Activated CD4-positive, alpha-beta T cell treated with anti-CD3 and anti-CD28 coated beads, Interleukin-2, amount 50 U/mL, for 4 hours (primary cell): Measurements from ENCODE around the gene FLCN.
A peak's percentile ranks its signal among the peaks of the same experiment; 100 is the strongest.
"Not testable (repeated sequence)": the region's sequence is repeated elsewhere in the genome, so short reads cannot be mapped to it uniquely, and the experiment has no call there.

ENCODE experiments used
- DNase-seq, 2 experiments: peaks; one replicate each; pipeline ENCODE4 v3.0.0-alpha.2; 2020

Gene FLCN

GRCh38 chr17:17237026-17237799 lies at the start of gene FLCN:
Gene FLCN, minus strand, starts transcription at chr17:17237168. Its CDS starts 9,031 bp downstream, at chr17:17228137.
- peak; percentile 90 for DNase-seq

GRCh38 chr17:17285951-17286350 lies 49.0 kb upstream of the FLCN start:
- DNase-seq = no peak

DNA sequence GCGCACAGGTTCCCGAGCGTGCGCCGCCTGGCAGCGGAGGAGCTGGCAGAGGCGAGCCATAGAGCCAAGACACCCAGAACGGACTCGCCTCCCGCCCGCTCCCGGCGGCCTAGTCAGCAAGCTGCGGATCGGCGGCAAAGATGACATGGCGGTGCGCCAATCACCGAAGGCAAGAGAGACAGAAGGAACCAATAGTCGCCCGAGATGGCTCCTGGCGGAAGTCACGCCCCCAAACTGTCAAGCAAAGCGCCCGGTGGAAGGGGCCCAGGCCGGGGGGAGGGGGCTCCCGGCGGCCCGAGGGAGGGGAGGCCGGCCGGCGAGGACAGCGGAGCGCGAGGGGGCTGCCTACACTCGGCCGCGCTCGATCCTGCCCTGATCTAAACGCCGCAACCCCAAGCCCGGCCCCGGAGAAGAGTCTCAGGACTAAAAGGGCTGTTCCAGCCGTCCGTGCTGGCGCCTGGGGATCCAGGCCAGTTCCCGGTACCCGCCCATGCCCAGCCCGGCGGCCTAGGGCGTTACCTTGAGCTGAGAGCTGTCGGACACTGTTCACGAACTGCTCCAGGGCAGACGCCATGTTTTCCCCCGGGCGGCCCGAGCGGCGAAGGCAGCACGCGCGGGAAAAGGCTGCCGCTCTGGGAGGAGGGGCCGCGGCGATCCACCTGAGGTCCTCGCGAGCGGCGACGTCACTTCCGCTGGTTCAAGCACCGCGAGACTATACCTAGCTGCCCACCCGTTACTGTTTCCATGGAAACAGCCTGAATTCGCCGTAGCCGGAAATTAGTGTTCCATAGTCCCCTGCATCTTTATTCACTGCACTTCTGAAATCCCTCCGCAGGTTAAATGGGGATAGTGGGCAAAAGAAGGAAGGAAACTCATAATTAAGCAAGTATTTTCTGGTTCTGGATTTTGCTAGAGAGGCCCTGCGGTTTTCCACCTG lies 43.9 kb upstream of the FLCN start, which contains the start of gene COPS3:
Gene COPS3 (minus strand): TSS at position 634 of the 937 bp plus-strand sequence. CDS start 60 bp downstream, at position 574.
- peak; percentile 96 to 97 for DNase-seq

DNA sequence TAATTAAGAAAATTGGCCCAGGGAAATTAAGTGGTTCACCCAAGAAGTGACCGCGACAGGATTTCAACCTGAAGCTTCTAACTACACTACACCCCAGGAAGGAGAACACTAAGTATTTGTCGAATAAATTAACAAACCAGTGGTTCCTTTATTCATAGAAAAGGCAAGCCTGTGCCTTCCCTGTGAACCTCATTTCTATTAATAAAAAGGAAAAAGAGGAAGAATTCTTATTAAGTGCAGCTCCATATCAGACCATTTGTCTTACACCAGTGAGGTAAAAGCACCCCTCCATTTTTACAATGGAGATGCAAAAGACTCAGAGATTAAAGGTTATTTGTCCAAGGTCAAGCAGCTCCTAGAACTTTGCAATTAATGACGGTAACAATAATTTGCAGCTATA lies 42.3 kb upstream of the FLCN start:
- no peak for DNase-seq

DNA sequence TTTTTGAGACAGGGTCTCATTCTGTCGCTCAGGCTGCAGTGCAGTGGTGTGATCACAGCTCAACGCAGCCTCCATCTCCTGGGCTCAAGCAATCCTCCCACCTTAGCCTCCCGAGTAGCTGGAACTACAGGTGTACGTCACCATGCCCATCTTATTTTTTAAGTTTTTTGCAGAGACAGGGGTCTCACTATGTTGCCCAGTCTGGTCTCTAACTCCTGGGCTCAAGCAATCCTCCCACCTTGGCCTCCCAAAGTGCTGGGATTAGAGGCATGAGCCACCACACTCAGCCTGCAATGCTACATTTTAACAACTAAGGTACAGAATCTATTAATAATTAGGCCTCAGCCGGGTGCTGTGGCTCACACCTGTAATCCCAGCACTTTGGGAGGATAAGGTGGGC lies 40.5 kb upstream of the FLCN start:
- DNase-seq = not testable (repeated sequence)

- DNase-seq = no peak
Observed at GRCh38 chr17:17275971-17276370, 39.0 kb upstream of the FLCN start.

- peak; percentile 4 to 12 for DNase-seq
Observed at GRCh38 chr17:17269926-17270773, 33.2 kb upstream of the FLCN start.

GRCh38 chr17:17264430-17264829 lies 27.5 kb upstream of the FLCN start:
- no peak for DNase-seq

GRCh38 chr17:17258998-17259397 lies 22.0 kb upstream of the FLCN start:
- no peak for DNase-seq

- no peak for DNase-seq
Observed at GRCh38 chr17:17258011-17258410, 21.0 kb upstream of the FLCN start.

GRCh38 chr17:17256316-17256715 lies 19.3 kb upstream of the FLCN start:
- DNase-seq = no peak

DNA sequence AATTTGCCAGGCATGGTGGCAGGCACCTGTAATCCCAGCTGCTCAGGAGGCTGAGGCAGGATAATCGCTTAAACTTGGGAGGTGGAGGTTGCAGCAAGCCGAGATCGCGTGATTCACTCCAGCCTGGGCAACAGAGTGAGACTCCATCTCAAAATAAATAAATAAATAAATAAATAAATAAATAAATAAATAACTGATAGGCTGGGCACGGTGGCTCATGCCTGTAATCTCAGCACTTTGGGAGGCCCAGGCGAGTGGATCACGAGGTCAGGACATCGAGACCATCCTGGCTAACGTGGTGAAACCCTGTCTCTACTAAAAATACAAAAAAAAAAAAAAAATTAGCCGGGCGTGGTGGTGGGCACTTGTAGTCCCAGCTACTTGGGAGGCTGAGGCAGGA lies 18.7 kb upstream of the FLCN start:
- DNase-seq = not testable (repeated sequence)

DNA sequence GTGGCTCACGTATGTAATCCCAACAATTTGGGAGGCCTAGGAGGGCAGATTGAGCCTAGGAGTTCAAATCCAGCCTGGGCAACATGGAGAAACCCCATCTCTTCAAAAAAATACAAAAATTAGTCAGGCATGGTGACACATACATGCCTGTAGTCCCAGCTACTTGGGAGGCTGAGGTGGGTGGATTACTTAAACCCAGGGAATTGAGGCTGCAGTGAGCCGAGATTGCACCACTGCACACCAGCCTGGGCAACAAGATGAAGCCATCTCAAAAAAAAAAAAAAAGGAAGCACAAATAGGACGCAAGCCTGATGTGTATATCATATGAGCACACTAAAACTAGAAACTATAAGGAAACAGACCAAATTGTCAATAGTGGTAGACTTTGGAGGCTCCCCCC lies 17.1 kb upstream of the FLCN start:
- DNase-seq = no peak

DNA sequence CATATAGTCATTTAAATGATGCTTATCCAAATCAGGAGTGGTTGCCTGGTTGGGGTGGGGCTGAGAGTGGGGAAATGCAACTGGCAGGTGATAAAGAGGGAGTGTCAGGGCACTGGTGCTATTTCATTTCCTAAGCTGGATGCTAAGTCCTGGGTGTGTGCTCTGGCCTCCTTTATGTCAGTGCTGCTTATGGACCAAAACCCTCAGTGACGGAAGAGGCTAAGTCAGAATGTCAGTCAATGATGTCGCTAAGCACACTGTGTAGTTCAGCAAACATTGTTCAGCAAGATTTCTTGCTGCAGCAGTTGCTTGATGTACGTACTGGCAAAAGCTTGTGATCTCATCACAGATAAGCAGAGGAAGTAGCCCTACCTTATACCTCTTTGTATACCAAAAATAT lies 16.4 kb upstream of the FLCN start:
- no peak for DNase-seq

DNA sequence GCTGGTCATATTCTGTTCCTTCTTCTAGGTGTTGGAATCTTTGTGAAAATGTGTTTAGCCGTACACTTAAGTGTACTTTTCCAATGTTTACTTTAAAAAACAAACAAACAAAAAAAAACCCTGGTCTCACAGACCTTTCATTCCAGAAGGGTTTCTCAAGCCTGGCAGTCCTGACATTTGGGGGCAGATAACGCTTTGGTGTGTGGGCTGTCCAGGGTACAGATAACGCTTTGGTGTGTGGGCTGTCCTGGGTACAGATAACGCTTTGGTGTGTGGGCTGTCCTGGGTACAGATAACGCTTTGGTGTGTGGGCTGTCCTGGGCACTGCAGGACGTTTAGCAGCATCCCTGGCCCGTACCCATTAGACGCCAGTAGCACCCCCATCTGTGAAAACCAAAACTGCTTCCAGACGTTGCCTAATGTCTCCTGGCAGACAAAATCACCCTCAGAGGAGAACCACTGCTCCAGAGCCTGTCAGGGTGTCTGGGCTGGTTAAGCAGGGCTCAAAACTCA lies 15.2 kb upstream of the FLCN start:
- DNase-seq = no peak

DNA sequence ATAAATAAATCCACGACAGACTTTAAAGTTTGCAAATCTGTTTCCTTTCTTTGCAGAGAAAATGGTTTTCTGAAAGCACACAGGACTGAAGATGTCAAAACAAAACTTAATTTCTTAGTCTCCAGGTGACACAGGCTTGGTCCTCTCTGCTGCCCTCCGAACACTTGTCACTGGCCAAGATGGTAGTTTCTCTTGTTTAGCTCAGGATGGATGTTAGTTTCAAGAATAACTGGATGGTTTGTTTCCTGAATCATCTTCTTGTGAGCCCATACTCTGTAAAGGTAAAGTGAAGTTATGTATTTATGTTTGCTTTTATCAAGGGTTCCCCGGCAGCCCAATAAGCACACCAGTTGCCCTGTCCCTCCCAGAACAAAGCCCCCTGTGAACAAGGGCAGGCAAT lies 9.9 kb upstream of the FLCN start:
- no peak for DNase-seq

DNA sequence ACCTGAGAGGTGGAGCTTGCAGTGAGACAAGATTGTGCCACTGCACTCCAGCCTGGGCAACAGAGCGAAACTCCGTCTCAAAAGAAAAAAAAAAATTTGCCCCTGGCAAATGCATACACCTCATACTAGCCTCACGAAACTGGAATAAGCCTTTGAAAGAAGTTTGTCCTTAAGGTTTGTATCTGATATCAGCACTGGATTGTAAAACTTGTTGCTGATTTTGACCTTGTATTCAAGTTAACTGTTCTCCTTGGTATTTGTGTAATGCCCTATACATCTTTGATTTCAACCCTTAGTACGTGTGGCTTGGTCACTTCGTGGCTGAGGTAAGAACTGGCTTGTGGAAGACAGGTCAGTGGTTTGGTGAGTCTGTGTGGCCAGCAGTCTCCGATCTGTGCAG lies 6.2 kb upstream of the FLCN start:
- DNase-seq = no peak

DNA sequence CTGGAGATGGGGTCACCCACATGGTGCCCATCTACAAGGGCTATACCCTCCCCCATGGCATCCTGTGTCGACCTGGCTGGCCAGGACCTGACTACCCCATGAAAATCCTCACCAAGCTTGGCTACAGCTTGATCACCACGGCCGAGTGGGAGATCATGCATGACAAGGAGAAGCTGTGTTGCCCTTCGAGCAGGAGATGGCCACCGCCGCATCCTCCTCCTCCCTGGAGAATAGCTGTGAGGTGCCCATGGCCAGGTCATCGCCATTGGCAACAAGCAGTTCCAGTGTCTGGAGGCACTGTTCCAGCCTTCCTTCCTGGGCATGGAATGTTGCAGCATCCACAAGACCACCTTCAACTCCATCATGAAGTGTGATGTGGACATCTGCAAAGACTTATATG lies 5.3 kb upstream of the FLCN start:
- DNase-seq = no peak

DNA sequence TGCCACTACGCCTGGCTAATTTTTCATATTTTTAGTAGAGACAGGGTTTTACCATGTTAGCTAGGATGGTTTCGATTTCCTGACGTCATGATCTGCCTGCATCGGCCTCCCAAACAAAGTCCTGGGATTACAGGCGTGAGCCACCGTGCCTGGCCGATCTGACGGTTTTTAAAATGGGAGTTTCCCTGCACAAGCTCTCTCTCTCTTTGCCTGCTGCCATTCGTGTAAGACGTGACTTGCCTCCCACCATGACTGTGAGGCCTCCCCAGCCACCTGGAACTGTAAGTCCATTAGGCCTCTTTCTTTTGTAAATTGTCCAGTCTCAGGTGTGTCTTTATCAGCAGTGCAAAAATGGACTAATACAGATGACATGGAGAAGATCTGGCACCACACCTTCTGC lies 4.7 kb upstream of the FLCN start:
- DNase-seq = no peak

- DNase-seq = no peak
Observed at GRCh38 chr17:17239832-17240231, 2.9 kb upstream of the FLCN start.

GRCh38 chr17:17236295-17237025 lies 508 bp downstream of the FLCN start:
- peak in 1 of 2 experiments; percentile 2 for DNase-seq
